UCSD-AML1 (cell line): ENCODE data around the gene BNC2.

Source experiments
- DNase-seq: peaks from one replicate; lab custom pipeline; 2025; ENCODE audit not compliant: unreplicated experiment; lab: John Stamatoyannopoulos, UW

The BNC2 gene

DNA sequence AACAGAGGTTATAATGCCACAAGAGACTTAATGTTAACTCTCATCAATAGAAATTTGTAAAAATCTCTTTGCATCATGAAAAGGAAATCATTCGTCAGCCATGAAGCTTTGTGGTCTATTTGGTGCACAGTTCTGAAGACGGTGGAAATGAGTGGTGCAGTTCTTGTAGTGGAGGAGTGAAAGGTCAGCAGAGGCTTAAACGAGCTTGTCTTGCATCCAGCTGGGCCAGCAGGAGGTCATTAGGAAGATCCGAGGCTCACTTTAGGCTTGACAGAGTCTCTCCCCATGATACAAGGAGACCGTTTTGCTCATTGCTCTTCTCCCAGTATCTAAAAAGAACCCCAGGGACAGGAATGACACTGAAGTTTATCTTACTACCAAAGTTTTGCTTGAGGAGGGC, 440.8 kb downstream of the BNC2 start:
- no peak for DNase-seq

DNA sequence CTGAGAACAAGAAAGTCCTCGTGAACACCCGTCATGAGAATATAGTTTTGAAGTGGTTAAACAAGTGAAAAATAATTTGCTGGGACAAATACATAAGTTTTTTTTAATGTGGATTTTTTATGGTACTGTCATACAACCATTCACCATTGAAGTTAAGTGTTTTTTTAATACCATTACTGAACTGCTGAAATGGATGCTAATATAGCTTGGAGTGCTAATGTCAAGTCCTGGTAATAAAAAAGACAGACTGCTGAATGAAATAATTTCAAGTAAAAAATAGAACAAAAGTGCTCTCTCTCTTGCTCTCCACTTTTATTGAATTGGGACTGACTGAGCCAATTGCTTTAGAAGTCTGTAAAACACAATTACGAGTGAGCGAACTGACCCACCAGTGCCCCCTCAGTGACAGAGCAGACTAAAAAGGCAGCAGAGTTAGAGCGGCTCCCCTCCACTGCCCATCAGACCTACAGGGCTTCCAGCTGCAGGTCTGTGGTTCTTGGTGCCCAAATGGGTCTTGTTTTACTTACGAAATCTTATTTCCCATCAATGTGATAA, 442.5 kb downstream of the BNC2 start:
- DNase-seq: no peak

DNA sequence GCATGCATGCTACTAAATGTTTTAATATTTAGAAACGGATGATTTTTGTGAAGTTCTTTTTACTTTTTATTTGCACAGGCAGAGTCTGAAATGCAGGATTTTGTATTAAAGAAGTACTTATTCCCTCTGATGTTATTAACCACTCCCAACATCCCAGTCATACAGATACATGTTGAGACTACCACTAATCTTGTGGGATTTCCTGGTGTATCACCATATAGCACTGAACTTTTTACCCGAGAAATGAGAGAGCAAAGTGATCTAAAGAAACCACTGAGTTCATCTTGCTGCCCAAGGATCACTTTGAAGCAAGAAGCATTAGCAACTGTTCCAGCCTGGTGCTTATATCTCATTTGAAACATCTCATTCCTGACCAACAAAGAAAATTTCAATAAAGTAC, 443.8 kb downstream of the BNC2 start:
- DNase-seq: no peak

DNA sequence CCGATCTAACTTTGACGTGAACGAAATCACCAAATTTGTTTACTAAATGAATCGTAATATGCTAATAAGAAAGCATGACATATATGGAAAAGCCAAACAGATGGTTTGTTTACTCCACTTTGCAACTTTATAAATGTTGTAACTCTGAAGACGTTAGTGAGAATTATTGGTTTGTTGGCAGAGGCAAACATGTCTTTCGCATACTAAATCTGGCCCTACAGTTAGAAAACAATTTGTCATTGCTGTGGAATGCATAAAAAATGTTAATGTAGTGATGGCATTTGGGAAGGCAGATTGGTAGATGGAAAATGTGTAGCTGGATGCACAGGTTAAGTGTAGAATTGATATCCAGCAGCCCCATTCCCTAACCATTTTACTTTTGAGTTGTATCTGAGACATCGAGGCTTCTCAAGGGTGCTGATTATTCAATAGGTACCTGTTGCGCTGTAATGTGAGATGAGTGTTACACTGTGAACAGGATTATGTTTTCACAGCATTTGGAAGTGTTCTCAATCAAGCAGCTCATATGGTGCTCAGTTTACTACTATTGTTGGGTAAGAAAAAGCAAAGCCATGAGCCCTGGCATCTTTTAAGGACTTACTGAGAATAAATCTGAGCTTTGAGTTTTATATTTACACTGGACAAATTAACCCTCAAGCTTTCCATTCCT, 444.8 kb downstream of the BNC2 start:
- no peak for DNase-seq

DNA sequence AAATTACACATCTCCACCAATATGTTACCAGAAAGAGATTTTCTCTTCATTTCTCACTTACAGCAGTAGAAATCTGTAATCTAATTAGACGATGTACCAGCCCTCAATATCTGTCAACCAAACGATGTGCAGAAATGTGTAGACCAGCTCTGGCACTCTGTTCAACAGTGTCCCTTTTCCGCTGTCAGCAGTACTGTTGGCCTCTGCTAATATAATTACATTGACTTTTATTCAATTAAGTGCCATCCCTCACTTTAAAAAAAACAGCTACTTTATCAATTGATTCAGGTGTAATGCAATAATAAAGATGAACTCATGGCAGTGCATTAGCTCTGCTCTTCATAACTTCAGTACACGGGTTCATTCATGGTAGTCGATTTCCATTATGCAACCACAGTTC, 448.4 kb downstream of the BNC2 start:
- DNase-seq: no peak

DNA sequence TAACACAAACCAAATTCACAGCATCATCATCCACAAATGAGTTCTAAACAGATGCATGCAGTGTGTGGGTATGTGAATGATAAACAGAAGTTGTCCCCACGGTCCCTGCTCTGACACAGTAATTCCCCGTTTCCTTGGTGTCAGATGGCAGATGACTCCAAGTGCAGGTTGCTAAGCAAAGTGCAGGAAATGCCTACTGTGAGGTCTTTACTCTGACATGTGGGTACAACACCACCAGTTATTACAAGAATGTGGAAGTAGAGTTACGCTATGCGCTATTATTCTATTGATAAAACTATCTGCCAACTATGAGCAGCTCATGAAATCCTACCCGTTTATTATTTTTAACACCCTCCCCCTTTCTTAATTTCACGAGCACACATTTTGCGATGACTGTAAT, 448.9 kb downstream of the BNC2 start:
- DNase-seq: no peak

DNA sequence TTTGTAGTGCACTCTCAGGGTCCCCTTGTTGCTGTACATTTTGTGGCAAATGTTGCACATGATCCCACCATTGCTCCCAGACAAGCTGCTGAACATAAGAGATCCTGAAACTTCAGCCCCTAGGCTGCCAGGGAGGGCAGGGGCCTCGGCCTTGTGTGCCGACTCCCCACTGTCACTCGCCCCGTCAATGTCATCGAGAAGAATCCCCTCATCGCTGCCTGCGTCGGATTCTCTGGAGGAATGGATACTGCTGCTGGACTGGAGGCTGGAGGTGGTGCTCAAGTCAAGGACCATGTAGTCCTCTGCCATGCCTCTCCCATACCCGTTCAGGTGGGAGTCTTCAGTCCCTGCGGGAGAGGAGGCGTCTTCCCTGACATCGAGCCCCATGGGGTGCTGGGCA, 451.3 kb downstream of the BNC2 start:
- DNase-seq: no peak

DNA sequence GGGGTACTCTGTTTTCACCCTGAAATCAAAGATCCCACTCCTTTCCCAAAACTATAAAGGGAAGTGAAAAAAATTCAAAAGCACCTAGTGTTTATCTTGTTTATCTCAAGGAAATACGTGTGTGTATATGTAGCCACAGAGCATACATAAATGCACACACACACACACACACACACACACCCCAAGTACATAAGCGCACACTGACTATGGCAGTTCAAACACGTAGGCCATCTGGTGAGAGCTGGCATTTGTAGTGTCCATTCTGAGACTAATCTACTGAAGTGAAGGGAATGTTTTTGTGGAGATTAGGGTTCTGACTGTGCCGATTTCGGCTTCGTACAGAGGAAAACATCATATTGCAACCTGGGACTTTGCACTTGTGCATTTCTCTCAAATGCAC, 451.7 kb downstream of the BNC2 start:
- no peak for DNase-seq

DNA sequence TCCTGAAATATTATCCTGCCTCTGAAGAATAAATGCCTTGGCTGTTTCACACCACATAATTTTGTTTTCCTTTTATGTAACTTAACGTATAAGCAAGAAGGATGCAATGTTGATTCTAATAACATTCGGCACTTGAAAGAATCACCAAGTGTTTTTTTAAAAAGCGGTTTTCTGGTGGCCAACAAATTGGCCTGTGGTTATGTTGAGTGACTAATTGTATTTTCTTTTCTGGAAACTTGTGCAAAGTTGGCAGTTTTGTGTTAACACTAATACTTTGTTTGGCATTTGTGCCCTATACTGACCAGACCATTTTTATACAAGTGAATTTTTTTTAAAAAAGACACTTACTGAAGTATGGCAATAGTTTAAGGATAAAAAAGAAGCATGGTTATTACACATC, 452.7 kb downstream of the BNC2 start:
- no peak for DNase-seq

DNA sequence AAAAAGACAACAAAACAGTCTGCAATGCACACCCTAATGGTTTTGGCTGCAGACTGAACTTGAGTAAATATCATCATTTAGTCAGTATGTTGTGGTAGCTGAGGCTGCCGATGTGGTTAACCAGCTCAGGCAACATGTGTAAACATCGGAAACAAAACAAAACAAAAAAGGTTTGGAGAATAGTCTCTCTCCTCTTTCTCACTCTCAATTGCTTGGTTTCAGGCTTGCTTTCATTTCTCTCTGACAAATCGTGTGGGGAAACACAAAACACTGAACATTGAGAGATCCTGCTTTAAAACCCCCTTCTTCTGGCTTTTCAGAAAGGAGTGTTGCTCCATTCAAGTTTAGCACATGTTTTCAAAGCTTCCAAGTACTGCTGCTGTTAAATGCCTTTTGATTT, 453.3 kb downstream of the BNC2 start:
- no peak for DNase-seq

DNA sequence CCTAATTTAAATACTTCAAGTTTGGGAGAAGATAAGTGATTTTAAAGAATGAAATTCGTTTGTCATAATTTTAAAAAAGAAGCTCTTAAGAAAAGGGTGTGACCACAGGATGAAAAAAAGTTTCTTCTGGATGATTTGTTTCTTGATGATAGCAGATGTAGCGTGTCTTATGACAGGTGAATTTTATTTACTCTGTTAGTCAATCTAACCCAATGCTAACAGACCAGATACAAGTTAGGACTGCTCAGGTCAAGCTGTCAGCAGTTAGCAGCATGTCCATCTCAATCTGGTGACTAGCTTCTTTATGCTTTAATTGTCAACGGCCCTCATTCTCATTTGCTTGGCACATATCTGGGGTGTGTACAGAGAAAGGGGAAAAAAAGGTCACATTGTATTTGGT, 456.0 kb downstream of the BNC2 start:
- no peak for DNase-seq

DNA sequence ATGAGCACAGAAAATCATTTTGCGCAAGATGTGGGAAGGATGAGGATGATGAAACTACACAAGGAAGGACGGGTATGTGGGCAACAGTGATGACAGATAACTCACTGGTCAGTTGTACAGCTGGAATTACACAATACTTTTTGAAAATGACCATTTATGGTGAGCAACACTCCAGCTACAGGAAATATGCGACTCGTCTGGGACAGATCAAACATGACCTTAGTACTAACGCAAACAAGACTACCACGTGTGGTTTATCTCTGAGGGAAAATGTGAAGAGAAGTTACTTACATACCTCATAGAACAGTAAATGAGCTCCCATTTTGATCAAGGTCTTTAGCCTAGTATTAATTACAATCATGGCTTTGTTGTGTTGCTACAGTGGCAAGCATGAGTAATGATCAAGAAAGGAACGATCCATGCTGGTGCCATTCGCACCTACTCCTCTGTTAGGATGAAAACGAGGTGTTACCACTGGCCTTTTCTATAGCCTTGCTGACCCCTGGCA, 456.9 kb downstream of the BNC2 start:
- no peak for DNase-seq

DNA sequence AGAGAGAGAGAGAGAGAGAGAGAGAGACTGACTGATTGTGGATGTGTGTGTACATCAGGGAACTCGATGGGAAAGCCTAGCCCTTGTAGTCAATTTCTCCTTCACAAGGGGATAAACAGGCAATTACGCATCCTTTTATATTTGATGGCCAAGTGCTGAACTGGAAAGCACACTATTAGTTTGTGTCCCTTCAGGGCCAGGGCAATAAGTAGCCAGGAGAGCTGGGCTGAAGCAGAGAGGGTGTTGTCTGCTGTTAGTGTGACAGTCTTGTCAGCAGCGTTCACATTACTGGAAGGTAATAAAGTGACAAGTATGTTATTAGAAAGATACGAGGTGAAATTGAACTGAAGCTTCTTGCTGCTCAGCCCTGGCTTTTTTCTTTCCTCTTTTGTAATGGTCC, 457.7 kb downstream of the BNC2 start:
- DNase-seq: no peak

DNA sequence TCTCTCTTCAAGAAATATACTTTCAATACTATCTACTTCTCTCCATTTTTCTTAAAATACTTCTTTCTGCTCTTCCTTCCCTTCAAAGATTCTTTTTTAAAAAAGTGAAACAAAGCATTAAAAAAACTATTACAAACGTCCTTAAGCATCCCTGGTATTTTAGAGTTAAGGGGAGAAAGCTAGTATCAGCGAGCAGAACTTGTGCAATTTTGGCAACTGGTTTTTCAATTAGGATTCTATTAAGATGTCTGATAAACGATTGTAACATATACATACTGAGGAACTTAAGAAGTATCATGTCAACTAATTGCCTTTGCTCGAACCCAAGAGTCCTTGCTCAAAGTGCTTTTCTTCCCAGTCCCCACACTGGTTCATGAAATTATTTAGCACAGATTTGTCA, 459.2 kb downstream of the BNC2 start:
- DNase-seq: no peak

DNA sequence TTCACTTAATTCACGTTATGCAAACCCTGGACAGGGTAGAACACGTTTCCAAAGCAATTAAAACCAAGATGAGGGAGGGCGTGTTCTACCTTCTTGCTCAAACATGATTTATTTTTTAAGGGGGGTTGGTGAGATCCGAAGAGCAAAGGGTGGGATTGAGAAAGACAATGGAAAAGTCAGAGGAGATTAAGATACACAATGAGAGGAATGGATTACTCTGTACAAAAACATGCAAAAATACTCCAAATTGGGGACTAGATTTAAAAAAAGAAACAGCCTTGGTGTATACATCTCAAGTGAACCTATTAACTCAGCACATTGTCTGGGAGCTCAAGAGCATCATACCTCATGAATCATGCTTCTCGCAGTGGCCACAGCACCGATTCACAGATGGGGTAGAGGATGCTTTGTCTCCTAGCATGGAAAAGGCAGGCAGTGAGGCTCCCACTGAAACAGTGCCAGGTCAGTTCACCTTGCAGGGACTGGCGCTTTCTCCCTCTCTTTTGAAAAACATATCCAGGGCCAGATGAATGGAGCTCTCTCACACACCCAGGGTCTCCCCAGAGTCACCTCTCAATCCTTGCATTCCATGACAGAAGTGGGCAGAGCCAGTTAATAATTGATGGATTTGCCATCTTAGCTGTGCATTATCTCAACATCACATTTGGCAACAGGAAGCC, 459.7 kb downstream of the BNC2 start:
- no peak for DNase-seq

DNA sequence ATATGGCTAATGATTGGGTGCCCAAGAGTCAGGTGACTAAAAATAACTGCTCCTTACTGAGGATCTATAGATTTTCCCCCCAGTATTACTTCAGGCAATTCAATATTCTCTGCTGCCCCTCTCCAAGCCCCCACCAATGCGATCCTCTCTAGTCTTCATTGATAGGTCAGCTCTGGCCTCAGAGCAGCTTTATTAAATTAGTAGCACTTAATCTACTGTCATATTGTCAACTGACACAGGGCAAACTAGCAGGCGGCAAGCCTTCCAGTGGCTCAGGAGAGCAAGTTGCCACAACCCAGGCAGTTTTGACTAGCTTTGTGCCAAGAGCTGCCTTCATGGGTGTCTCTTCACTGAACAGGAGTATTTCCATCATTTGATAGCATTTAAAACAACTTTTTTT, 462.9 kb downstream of the BNC2 start:
- no peak for DNase-seq

DNA sequence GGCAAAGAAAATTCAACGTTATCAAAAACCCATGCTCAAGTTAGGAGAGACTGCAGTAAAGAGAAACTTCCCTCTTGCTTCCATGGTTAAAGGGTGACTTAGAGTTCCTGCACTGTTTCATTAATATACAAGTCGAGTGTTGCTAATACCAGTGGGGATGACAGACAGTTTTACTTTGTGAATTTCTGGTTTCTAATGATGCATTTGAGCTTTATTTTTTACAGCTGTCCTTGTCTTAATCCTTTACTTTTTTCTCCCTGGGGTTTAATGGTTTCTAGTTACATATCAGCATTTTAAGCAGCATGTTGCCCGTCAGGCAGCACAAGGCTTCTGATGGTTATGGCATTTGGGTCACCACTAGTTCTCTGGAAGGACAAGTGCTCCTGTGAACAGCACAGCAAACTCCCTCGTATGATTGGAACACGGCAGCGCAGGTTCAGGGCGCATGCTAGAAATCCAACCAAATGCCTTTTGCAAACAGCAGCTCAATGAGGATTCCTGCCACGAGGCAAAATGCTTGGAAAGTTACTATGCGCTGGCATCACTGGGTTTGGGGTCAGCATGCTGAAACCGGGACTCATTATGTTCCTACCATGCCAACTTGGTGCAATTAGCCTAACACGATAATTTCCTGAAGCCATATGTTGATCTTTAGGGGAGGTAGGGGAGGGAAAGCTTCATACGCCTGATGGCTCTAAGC, 463.8 kb downstream of the BNC2 start:
- DNase-seq: no peak

DNA sequence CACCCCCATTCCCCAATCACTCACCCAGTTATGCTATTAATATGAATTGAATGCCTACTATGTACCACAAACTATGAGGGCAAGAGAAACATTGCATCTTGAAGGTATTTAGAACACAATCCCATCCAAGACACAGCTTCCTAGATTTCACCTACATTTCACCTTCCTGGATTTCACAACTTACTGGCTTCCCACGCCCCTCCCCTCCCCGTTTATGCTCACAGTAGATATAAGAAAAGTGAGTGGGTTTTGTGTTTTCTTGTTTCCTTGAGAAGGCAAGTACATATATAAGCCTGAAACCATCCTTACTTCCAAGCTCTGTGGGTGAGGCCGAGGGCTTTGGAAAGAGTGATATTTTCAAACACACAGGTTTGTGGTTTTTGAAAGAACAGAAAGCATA, 465.0 kb downstream of the BNC2 start:
- DNase-seq: no peak

DNA sequence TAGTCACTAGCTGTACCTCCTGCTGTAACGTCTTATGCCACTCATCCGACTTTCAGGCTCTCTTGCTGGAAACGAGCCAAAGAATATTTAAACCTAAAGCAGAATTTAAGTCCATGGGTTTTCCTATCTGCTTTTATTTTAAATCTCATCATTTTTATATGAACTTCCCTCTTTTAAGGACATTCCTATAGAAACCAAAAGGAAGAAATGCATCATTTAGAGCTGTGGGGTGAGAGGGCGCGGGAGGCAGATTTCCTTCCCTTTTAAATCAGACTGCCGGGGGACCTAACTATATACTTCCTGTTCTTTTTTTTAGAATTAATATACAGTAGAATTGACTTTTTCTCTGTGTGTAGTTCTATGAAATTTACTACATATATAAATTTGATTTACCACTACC, 468.8 kb downstream of the BNC2 start:
- DNase-seq: peak; percentile 20

DNA sequence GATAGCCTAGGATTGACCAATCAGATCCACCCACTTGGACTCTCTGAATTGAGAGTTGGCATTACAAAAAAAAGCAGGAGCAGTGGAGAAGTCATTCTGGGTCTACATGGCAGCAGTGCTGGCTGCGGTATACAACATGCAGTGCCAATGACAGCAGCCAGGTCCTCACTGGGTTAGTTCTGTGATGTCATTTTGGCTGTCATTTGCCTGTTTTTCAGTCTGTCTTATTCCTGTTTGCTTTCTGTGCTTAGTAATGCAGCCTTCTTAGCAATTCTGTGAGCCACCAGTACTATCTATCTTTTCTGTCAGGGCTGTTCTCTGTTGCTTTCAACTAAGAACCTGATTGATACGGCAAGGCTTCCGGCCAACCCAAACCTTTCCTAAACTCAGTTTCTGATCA, 471.8 kb downstream of the BNC2 start:
- no peak for DNase-seq

DNA sequence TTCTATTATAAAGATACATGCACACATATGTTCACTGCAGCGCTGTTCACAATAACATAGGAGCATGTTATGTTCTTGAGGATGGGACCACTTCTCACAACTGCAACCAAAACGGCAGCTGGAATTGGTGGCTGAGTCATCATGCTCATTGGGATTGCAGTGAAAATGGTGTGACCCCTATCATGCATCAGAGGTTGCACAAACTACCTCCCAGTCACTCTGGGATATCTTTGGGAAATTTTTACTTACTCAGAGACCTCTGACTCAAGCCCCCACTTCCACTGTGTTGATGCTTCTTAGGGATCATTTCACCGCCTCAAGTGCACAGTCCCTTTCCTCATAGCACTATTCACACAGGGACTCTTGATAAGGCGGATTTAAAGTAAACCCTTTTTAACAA, 474.1 kb downstream of the BNC2 start:
- no peak for DNase-seq

DNA sequence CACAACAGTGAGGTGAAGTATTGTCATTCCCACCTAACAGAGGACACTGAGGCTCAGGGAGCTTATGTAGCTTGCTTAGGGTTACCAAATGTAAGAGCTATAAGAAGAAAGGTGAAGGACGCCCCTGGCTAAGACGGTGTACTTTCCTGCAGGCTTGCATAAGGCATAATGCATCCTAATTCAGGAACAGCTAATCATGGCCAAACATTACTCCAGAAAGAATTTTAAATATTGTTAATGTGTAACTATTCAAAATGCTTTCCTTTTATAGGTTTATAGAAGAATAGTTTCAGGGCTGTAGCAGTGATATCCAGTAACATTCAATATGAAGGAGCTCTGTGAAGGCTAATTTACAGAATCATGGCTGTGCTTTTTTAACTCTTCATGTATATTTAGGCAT, 479.1 kb downstream of the BNC2 start:
- DNase-seq: no peak
